Measurements from ENCODE around the gene NTM.

Gene NTM

DNA sequence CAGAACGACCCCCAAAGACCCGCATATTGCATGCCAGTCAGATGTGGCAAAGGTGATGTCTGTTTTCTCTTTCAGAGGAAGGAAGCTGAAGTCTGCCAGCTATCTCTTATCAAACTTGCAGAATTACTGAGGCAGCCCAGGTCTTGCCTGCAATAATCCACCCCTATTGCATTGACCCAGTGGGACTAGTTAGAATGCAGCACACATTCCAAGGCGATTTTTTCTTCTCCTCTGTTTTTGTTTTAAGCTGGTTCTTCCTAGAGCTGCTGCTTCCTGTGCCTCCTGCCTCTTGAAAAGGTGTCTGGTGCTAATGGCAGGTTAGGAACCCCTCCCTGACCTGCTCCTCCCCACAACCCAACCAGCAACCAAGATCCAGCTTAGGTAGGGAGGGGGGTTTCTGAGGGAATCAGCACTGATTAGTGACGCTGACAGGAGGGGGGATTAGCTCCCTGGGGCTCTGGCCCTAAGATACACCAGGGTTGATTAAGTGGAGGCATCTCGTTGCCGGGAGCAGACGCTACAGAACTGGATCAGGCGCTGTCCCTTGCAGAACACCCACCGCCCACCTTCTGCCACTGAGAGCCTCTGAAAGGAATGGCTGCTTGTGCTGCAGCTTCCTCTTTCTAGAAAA is 2.8 kb downstream of the NTM start:
- DNase-seq = no peak

DNA sequence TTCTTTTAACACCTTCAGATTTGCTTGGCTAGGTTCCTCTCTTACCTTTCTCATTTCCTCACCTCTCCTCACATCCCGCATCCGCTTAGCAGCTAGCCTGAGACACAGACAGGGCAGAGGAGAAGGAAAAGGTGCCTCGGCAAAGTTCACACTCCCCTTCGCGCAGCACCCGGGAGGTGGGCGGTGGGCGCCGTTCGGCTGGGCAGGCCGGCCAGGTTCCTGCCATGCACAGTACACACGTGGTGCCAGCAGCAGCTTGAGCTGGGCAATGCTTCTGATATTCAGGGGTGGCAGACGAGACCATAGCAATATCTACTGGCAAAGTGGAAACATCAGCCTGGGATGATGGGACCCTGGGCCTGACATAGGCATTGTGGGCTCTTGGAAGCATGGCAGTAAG is 3.3 kb downstream of the NTM start:
- no peak for DNase-seq

DNA sequence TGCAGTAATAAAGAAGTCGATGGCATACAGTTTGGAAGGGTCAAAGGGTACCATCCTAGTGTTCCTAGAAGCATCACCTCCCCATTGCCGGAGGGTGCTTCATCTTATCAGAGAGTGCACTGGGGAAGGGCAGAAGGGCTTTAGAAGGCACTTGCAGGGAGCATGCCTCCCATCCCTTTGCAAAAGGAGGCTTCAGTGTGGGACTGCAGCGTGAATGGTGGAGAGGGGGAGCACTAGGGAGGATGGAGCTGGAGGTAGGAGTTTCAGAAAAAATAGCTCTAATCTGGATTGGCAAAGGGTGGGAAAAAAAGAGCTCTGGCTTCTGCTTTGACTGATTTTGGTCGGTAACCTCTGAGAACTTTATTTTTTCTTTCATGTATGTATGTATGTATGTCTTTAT is 5.0 kb downstream of the NTM start:
- no peak for DNase-seq

DNA sequence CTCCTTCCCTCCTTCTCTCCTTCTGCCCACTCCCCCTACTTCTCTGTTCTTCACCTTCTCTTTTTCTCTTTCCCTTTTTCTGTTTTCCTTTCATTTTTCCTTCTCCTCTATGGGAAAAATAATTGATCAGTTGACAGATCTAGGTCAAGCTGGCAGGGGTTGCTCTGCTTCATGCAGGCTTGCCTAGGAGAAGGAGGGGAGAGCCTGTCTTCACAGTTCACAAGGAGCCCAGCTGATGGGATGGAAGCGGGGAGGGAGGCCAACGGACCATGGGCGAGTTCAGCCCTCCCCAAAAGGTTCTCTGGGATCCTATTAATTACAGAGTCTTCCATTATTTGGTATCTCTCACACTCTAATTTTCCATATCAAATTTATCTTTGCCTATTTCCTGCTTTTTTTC is 5.5 kb downstream of the NTM start:
- DNase-seq = no peak

DNA sequence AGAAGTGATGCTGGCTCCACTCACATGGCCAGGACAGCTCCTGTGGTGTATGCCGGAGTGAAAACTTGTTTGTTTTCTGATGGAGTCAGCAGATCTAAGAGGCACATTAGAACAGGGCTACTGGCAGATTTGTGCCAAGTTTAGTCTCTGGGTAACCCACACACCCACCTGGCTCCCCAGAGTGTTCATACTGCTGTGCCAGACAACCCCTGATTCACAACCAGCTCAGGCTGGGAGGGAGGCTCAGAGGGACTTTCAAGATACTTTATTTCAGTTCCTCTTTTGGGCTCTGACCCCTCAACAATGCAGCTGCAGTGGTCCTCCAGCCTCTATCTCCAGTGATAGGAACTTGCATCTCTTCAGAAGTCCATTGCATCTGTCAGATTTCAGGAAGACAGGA is 8.5 kb downstream of the NTM start:
- DNase-seq = no peak

DNA sequence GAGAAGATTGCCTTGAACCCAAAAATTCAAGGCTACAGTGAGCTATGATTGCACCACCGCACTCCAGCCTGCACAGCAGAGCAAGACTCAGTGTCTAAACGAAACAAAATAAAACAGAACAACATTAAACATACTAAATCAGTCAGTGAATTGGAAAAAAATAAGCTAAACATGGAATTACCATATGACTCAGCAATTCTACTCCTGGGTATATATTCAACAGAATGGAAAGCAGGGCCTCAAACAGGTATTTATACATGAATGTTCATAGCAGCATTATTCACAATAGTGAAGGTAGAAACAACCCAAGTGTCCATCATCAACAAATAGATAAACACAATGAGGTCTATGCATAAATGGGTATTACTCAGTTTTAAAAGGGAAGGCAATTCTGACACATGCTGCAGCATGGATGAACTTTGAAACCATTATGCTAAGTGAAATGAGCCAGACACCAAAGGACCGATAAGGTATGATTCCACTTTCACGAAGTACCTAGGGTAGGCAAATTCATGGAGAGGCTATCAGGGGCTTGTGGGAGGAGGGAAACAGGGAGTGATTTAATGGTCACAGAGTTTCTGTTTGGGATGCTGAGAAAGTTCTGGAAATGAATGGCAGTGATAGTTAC is 15.5 kb downstream of the NTM start:
- DNase-seq = no peak

DNA sequence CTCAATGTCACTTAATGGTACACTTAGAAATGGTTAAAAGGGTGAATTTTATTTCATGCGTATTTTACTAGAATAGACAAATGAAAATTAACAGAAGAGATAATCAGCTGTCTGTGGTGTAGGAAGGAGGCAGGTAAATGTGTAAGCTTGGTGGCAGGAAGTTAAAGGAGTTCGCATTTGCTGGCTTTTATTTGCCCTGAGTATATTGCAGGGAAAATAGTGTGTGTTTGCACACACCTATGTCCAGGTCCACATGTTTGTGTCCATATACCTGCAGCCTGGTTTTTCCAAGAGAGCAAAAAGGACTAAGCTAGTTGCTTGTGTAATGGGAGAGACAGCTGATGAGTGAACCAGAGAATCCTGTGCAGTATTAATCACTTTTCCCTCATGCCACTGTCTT is 16.0 kb downstream of the NTM start:
- DNase-seq = no peak

DNA sequence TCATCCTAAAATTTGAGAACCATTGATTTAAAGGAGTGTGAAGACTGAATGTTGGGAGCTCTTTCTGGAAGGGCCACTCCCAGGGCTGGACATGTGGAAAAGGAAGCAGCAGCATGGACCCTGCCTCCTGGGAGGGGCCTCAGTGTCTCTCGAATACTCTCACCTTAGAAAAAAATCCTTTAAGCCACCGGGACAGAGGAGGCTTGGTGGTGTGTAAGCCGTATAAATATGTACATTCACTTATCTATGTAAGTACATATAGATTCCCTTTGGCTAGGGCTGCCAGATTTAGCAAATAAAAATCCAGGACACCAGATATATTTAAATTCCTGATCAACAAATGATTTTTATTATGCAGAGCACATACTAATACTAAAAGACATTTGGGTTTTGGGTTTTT is 17.6 kb downstream of the NTM start:
- DNase-seq = no peak

DNA sequence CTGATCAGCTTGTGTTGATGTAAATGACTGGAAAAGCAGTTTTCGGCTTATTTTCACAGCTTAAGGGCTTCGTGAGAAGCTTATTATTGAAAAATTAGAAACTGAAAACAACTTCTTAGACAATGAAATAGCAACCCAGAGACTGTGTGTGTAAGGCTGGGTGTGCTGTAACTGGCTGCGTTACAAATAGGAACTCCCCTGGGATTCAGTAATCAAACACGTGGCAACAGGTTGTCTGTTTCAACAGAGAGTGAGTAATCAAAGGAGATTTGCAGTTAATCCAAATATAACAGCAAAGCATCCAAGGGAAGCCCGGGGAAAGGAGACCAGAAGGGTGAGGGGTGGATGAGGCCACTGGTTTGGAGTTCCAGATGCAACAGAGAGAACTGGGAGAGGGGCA is 19.2 kb downstream of the NTM start:
- no peak for DNase-seq

DNA sequence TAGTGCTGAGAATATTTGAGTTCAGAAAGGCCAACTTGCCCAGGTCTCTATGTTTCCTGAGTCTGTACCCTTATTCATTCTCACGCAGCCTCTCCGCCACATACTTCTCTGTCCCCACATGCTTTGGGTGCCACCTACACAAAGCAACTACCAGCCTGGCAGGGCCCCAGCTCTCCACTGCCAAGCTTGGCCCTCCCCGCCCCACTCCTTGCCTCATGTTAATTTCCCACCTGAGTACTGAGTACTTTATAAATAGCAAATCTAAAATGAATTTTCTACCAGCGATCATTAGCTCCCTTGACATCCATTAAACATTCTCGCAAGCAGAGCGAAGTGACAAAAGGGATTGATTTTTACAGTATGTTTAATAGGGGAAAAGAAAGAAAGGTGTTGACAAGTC is 20.8 kb downstream of the NTM start:
- no peak for DNase-seq

DNA sequence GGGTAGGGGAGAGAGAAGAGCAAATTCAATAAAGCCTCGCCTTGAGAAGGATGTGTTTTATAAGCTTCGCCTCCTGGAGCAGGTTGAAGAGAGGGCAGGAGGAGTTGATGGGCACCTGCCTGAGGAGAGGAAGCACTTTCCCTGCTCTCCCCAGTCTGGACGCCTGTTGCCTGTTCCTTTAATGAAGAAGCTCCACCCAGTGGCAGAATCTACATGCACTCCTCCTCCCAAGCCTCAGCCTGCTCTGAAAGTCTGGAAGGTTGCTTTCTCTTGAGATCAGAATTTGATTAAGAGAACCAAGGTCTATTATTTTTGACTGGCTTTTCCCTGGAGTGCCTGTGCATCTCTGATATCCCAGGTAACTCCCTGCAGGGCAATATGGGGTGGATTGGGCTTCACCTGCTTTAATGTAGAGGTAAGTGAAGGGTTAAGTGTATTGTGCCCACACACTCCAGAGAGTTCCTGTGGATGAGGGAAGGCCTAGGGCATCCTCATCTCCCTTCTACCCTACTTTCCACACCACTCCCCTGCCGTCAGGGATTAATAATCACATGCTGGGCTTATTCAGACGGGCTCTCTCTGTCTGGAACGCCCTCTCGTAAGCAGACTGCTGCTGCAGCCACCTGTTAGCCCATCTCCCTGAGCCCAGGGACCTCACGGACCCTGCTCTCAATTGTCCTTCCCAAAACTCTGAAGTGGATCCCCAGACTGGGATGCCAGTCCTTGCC is 22.3 kb downstream of the NTM start:
- no peak for DNase-seq

DNA sequence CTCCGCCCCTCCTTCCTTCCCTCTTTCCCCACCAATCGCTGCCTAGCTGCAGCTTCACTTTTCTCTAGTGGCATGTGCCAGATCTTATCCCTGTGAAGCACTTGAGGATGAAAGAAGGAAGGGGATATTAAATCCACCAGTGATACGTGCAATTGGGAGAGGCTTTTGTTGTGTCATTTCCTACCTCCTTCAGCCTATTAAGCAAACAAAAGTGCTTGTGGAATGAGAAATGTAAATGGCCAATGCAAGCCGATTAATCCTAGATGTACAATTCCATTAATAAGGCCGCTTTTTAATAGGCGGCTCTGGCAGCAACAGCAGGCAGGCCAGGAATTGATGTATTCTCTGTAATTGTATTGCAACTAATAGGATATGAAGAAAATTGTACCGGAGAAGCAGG is 23.3 kb downstream of the NTM start:
- DNase-seq = no peak

DNA sequence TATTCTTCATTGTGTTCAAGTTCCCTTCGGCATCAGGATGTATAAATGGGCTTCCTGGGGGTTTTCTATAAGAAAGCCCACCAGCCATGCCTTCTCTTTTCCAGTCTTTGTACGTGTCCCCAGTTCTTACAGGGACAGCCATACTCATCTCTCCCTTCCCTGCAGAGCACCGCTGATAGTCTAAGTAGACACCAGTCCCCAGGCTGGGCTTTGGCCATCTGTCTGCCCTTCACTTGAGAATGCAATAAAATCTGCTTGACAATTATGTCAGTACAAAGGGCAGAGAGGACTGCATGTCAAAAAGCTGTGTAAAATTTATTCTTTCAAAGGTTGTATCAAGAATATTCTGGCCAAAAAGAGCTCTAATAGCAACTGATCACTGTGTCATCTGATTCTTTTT is 27.3 kb downstream of the NTM start:
- no peak for DNase-seq

DNA sequence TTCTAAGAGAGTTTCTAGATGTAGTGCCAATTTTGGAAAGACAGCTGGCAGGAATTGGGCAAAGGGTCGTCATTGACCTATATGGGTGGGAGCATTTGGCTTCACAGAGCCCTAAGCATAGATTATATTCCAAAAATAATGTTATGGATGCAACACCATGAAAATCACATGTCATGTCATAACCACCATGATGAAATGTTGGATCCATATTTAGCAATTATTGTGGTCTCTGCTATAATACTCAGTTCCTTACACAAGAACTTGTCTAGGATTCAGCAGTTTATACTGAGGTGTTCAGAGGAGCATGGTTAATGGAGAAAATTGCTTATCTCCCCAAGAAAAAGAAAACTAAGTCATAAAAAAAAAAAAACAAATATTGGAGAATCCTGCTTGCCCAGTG is 31.6 kb downstream of the NTM start:
- DNase-seq = no peak

DNA sequence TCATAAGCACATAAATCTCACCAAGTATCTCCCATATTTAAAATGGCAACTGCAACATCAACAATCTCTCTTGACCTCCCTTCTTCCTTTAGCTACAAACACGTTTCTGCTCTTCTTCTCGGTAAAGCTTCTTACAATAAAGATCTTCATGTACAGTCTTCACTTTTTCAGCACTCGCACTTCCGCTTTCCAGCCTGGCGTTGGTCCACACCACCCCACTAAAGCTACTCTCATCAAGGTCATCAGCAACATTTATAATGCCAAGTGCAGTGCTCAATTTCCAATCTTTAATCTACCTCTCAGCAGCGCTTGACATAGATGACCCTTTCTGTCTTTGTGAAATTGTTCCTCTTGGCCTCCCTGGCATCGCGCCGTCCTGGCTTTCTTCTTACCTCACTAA is 33.6 kb downstream of the NTM start:
- DNase-seq = no peak

DNA sequence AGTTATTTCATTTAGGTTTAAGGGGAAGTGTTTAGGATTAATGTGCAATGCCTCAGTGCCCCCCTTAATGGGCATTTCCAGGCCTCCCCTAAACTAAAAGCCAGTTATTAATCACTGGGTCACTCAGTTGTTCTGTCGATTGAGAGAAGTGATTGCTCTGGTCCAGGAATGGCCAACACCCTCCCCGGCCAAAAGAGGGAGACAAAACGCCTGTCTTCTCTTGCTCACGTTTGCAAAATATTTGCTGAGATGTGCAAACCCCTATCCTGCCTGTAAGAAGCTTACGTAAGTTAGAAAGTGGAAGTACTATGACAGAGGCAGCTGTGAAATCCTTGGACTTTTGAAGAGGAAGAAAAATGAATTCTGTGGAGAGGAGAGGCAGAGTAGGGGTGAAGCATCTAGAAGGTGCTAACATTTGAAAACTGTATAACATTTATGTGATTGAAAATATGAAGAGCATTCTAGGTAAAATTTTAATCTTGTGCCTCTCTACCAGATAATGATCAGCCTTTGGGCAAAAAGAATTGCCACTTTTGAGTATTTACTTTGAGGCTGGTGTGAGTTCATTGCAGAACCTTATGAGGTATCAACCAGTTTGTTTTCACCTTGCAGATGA is 37.7 kb downstream of the NTM start:
- DNase-seq = no peak

DNA sequence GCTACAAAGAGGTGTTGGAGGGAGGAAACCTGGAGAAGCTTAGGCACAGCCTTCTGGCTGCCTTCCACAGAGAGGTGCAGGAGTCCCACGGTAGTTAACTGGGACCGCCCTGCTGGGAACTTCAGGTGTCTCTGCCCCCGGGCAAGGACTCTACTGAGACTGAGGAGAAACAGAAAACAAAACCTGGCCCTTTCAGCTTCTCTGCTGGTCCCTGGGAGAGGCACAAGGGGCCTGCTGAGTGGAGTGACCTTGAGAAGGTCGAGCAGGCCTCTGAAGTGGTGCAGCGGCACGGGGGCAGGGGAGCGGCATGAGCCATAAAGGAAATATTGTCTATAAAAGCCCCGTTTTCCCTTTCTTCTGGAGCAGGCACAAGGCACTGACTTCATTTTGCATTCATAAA is 38.9 kb downstream of the NTM start:
- DNase-seq = no peak

DNA sequence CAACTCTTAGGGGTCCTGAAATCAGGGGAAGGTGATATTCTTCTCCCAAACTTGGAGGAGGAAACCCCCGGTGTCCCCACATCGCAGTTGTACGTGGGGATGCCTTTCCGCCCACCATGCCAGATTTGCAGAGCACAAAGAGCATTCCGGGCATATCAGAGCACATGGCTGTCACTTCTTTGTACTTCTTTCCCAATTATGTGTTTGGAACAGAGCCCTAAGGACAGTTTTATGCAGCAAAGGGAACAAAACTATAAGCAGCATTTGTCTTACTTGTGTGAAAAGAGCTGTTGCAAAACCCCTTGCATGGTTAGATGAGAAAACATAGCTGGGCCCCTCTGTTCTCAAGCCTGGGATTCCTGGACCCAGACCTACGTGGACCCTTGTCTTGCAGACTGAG is 41.2 kb downstream of the NTM start:
- DNase-seq = no peak

DNA sequence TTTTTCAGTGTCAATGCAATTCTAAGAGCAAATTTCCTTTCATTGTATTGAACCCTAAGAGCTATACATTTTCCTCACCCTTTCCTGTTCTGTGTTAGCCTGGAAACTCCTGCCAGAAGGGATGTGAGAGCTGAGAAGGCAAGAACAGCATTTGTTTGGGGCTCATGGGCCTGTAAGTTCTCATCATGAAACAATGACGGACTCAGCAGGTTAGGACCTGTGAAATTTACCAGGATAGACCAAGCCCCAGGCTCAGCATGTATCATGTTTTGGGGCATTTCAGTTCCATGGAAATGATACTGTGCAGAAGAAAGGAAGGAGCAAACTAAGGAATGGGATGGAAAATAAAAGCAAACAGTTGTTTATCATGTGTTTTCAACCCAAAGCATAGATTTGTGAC is 41.6 kb downstream of the NTM start:
- DNase-seq = no peak

DNA sequence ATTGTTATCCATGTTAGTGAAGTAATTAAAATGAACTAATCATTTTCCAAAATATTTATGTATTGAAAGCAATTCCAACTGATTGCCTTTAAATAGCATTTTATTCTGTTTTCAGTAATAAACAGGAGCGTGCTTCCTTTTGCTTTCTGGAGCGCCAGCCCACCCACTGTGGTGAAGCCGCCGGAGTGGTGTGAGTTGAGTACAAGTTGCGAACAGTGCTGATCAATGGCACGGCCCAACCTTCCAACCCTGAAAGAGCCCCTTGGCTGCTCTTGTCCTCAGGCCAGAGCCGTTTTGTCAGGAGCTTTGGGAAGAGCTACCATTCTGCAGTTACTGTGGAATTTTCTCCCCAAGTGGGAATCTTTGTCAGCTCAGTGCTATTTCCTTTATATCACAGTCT is 42.8 kb downstream of the NTM start:
- DNase-seq = no peak

DNA sequence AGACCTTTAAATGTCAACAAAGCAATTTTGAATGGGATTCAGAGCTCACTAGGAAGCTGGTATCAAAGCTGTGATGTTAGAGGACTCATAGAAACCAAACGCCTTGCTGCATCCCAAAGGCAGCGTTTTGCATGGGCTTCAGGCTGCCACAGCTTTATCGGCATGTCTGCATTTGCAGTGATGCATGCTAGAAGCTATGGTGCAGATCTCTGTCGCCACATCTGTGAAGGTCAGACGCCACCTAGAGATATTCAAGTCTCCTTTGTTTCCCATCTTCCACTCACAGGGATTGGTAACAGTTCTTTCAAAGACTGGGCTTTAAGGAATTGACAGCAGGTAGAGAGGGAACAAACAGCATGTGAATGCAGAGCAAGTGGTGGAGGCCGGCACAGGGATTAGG is 47.8 kb downstream of the NTM start:
- no peak for DNase-seq

DNA sequence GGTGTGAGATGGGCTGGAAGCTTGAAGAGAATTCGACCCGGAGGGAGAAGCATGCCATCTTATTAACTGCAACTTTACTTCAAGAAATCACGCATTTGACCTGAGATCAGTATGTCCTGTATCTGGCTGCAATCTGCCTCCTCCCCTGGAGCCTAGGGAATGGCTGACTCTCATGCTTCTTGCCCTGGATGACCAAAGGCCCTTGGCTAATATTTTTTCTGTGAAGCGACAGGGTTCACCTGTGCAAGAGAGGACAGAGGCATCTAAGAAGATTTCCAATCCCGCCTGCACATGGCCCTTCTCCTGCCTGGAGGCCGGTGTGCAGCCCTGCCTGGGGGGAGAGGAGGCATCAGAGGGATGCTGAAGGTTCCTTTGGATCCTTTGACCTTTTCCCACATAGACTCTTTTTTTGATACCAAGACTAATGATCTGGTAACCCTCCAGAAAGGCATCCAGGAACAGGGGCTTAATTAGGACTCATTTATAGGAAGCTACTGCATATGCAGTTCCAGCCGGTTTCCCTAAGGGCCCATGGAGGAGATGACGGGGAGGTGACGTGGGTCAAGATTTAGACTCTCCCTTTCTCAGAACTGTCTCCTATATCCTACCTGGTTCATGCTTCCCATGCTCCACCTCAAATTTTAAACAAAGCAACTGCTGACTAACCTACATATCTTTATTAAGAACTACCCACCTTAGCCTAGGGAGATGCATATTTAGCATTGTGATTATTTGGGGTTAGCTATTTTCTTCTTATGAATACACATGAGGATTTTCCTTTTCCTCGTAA is 50.8 kb downstream of the NTM start:
- no peak for DNase-seq

DNA sequence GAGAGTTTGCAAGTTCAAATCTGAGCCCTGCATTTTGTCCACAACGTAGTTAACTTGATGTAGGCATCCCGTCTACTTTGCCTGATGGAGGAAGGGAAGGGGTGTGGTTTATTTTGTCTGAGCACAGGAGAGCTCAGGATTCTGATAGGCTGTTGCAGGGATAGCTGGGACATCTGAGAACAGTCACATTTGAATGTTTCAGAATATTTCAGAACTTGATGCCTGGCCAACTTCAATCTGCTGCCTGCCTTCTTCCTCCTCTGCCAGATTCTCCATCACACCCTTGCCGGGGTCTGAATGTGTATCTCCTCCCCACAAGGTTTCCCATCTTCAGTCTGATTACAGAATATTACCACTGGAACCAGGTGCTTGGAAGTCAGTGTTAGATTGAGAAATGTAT is 51.6 kb downstream of the NTM start:
- no peak for DNase-seq

DNA sequence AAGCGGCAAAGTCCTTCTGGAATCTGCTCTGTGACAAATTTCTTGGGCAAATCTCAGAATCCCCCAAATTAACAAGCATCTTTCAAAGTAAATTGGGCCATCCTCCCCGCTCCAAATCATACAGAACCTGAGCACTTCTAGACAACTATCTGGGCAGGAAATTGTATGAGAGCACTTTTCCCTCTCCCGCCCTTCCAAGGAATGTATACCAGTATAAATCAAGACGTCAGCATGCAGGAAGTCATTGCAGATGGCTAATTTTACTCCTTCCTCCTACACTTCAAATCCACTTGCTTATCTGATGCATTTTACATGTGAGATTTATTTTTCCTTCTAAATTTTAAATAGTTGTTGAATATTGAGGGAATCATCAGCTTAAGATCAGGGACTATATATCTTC is 52.1 kb downstream of the NTM start:
- no peak for DNase-seq
